ENCODE results near the gene LHFPL5.

The LHFPL5 gene

GRCh38 chr6:35794536-35795452, 10.4 kb upstream of the LHFPL5 start:
- DNase-seq, result no peak

GRCh38 chr6:35795453-35796071, 9.6 kb upstream of the LHFPL5 start:
- no peak for DNase-seq

GRCh38 chr6:35796236-35796635, 8.9 kb upstream of the LHFPL5 start:
- DNase-seq, result no peak

GRCh38 chr6:35797837-35798526, 7.2 kb upstream of the LHFPL5 start:
- DNase-seq, result no peak

- no peak for DNase-seq
Measured at GRCh38 chr6:35798706-35799105, 6.4 kb upstream of the LHFPL5 start.

GRCh38 chr6:35801148-35801547, 4.0 kb upstream of the LHFPL5 start:
- no peak for DNase-seq

GRCh38 chr6:35808688-35809087, 3.5 kb downstream of the LHFPL5 start:
- peak; percentile 91 for DNase-seq

- DNase-seq, result no peak
Measured at GRCh38 chr6:35809809-35810208, 4.7 kb downstream of the LHFPL5 start.

GRCh38 chr6:35810971-35811698, 6.0 kb downstream of the LHFPL5 start:
- peak; percentile 28 for DNase-seq

- DNase-seq, result no peak
Measured at GRCh38 chr6:35811699-35811995, 6.5 kb downstream of the LHFPL5 start.

GRCh38 chr6:35817515-35817914, 12.4 kb downstream of the LHFPL5 start:
- DNase-seq, result no peak

- DNase-seq, result no peak
Measured at GRCh38 chr6:35823601-35824000, 18.4 kb downstream of the LHFPL5 start.

GRCh38 chr6:35824552-35825192, 19.5 kb downstream of the LHFPL5 start:
- DNase-seq, result no peak

- no peak for DNase-seq
Measured at GRCh38 chr6:35829306-35829705, 24.2 kb downstream of the LHFPL5 start.

GRCh38 chr6:35831257-35832007, 26.3 kb downstream of the LHFPL5 start:
- DNase-seq, result no peak

- no peak for DNase-seq
Measured at GRCh38 chr6:35833536-35833935, 28.4 kb downstream of the LHFPL5 start.

GRCh38 chr6:35839019-35839418, 33.9 kb downstream of the LHFPL5 start:
- DNase-seq, result no peak

- no peak for DNase-seq
Measured at GRCh38 chr6:35842381-35842780, 37.2 kb downstream of the LHFPL5 start.

- no peak for DNase-seq
Measured at GRCh38 chr6:35844290-35844689, 39.1 kb downstream of the LHFPL5 start.

GRCh38 chr6:35850208-35850607, 45.1 kb downstream of the LHFPL5 start:
- DNase-seq, result no peak

- DNase-seq, result no peak
Measured at GRCh38 chr6:35852994-35853393, 47.8 kb downstream of the LHFPL5 start.

- no peak for DNase-seq
Measured at GRCh38 chr6:35856250-35856649, 51.1 kb downstream of the LHFPL5 start.

All from NCI-H69 (cell line).